ENCODE results near the gene GP5.

The GP5 gene

GRCh38 chr3:194399166-194399565, at the start of gene GP5:
Gene GP5 (minus strand): TSS chr3:194399266. CDS start chr3:194398282, 984 bp downstream.
- DNase-seq: no peak

- DNase-seq: no peak
Observed at GRCh38 chr3:194447657-194448056, 48.6 kb upstream of the GP5 start.

GRCh38 chr3:194447161-194447560, 48.1 kb upstream of the GP5 start:
- no peak for DNase-seq

DNA sequence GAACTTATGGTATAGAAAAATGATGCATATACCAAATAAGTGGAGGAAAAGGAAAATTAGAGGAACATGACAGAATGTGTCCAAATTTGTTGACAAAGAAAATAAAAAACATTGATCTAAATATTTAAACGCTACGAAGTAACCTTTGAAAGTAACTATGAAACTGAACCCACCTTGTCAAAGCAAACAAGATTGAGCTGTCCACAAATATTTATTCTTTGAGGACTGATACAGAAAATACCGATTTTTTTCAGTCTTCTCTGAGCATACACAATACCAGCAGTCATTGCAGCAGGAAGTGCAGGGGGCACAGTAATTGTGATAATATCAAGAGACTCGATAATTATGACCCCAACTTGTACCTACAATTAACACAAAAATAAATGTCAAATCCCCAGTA, 47.7 kb upstream of the GP5 start:
- DNase-seq: no peak

DNA sequence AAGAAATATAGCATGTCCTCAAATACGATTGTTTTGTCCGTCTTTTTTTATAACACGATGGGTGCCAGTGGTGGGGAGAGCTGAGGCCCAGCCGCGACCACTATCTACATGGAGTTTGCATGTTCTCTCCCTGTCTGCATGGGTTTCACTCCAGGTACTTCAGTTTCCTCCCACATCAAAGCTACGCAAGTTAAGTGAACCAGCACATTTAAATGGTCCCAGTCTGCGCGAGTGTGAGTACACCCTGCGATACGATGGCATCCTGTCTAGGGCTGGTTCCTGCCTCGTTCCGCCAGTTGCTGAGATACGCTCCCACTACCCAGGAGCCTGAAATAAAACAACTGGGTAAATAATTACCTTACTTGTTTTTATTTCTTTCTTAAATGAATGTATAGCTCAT, 47.1 kb upstream of the GP5 start:
- no peak for DNase-seq

DNA sequence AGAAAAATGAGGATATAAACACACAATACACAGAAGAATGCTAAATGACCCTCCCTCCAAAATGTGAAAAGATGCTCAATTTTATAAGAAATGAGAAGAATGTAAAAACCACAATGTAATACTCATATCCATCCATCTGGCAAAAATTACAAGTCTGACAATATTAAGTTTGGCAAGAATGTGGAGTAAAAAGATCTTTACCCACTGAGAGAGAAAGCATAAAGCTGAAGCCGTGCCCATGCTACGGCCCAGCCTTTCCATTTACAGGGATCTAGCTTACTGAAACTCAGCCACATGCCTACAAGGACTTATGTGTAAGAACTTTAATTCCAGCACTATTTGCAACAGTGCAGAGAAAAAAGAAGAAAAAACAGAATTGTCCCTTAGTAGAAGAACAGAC, 44.8 kb upstream of the GP5 start:
- peak; percentile 57 for DNase-seq

GRCh38 chr3:194440756-194441155, 41.7 kb upstream of the GP5 start:
- DNase-seq: no peak

DNA sequence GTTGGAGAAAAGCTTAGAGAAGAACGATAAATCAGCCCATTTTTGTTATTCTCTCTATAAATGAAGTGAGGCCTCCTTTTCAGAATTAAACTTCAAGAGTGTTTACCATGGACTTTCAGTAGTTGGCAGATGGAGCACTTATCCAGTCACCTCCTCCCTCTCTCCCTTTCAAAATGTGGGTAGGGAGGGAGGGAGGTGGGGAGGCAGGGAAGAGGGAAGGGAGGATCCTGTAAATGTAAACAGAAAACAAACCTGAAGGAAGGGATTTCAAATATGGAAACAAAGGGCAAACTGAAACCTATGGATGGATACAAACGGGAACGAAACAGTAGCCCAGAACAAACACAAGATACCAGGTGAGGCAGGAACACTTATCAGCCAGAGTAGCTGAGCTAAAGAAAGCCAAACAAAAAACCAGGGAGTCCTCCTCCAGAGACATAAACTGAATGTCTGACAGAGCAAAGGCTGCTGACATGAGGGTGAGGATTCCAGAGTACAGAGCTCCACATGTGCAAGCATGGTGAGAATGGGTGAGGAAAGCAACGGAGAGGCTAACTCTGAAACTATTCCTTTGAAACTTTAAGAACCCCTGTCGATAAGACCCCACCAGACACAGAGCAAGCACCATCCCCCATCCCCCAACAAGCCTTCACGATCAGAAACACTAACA, 41.0 kb upstream of the GP5 start:
- no peak for DNase-seq

DNA sequence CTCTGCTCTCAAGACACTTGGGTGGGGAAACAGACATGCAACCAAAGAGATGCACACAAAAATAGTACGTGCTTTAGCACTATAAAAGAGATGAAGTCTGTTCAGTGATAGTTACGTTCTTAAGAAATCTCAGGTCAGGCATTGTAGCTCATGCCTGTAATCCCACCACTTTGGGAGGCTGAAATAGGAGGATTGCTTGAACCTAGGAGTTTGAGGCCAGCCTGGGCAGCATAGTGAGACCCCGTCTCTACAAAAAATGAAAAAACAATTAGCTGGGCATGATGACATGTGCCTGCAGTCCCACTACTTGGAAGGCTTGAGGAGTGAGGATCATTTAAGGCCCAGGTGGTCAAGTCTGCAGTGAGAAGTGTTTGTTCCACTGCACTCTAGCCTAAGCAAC, 35.4 kb upstream of the GP5 start:
- DNase-seq: no peak

- no peak for DNase-seq
Observed at GRCh38 chr3:194431554-194431953, 32.5 kb upstream of the GP5 start.

GRCh38 chr3:194425399-194425798, 26.3 kb upstream of the GP5 start:
- no peak for DNase-seq

DNA sequence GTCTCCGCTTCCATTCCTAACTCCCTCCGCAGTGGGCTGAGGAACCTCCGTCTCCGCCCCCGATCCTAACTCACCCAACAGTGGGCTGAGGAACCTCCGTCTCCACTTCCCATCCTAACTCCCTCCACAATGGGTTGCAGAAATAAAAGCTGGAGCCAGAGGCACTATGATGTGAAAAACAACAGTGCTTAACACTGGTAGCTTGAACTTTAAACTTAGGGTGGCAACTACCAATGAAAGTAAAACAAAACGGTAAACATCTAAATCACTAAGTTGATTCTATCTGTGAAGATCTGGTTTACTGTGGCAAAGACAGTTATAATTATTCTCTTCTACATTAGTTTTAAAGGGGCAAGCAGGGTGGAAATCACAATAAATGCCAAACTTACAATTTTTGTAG, 25.9 kb upstream of the GP5 start:
- DNase-seq: no peak

- no peak for DNase-seq
Observed at GRCh38 chr3:194424373-194424772, 25.3 kb upstream of the GP5 start.

GRCh38 chr3:194423317-194423716, 24.3 kb upstream of the GP5 start:
- no peak for DNase-seq

- peak; percentile 16 for DNase-seq
Observed at GRCh38 chr3:194422188-194422587, 23.1 kb upstream of the GP5 start.

DNA sequence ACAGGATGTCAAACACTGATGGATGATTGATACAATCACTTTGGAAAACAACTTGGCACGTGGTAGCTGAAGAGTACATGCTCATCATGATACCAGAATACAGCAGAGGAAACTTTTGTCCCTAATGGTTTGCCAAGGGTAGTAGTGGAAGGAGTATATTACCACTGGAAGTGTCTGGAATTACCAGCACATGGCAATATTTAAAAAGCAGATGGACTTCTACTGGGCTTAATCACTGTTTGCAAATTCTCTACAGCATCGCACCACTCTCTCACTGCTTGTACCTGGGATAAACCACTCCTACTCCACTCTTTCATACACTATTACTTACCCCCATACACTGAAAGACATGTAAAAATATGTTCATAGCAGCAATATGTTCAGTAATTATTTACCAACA, 19.6 kb upstream of the GP5 start:
- DNase-seq: no peak

DNA sequence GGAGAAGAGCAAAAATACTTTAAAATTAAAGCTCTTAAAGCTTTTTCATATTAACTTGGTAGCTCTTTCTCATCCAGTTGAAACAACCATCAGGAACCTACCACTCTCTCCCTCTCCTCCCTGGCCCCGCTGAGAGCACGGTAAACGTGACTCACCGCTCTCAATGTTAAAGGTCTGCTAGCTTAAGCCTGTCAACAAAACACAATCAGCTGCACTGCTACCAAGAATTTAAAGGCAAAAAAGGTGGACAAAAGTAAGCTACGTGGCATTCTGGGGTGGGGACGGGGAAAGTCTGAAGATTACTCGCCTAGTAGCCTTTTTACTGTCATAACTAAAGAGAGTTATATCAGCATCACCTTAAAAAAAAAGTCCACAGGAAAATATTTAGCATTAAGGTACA, 8.4 kb upstream of the GP5 start:
- peak; percentile 56 for DNase-seq

GRCh38 chr3:194405766-194406165, 6.7 kb upstream of the GP5 start:
- peak; percentile 49 for DNase-seq

GRCh38 chr3:194404365-194405140, 5.5 kb upstream of the GP5 start:
- peak; percentile 64 for DNase-seq

- no peak for DNase-seq
Observed at GRCh38 chr3:194401868-194402329, 2.8 kb upstream of the GP5 start.

DNA sequence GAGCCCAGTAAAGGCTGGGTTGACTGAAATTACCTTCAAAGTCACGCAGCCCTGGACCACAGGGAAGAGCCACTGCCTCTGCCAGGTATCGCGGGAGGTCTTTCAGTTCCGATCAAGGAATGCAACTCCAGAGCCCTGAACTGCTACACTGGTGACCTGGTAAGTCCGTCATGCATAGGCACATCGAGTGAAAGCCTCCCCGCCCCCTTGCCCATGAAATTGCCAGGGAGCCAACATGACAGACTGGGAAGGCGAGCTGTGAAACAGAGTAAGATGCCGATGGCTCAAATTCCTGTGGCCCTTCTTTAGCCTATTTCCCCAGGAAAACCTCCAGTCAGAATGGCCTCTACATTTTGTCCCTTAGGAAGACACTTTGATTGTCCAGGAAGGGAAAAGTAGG, 2.3 kb upstream of the GP5 start:
- no peak for DNase-seq

DNA sequence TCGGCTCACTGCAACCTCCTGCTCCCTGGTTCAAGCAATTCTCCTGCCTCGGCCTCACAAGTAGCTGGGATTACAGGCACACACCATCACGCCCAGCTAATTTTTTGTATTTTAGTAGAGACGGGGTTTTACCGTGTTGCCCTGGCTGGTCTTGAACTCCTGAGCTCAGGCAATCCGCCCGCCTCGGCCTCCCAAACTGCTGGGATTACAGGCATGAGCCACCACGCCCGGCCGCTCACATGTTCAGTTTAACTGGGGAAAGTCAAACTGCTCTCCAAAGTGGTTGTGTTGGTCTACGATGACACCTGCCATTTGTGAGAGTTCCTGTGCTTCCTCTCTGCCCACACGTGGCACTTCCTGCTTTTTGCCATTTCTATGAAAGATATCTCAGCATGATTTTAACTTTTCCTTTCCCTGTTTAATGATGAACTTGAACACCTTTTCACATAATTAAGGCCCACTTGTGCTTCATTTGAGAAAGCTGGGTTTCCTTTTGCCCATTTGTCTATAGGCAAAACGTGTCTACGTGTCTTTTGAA, 877 bp upstream of the GP5 start:
- no peak for DNase-seq

DNA sequence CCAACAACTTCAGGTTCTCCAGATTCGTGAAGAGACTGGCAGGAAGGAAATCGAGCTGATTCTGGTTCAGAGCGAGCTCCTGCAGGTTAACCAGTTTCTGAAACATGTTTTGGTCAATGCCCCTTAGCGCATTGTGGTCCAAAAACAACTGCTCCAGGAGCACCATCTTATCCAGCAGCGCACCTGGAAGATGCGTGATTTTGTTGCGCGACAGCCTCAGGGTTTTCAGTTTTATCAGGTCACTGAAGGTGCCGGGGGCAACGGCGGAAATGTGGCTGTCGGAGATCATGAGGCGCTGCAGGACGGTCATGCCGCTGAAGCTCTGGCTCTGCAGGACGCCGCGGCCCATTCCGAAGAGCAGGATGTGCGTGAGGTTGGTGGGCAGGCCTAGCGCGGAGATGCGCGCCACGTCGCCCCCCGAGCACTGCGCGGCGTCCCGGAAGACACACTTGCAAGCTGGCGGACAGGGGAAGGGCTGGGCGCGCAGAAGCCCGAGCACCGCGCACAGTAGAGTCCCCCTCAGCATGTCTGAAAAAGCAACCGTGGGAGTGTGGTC, 1.2 kb downstream of the GP5 start:
- DNase-seq: no peak
